ENCODE data around the gene MAPK1.
"Not testable (repeated sequence)": the region's sequence is repeated elsewhere in the genome, so short reads cannot be mapped to it uniquely, and the experiment has no call there.

Gene MAPK1

GRCh38 chr22:21790849-21791610 lies 76.4 kb downstream of the MAPK1 start:
- DNase-seq (ENCODE audit: low read depth, low spot score); H3K9me3 ChIP-seq (ENCODE audit: control insufficient read depth, insufficient read depth, low read length); H3K27me3 ChIP-seq (ENCODE audit: control insufficient read depth, insufficient read depth, low read length); H3K36me3 ChIP-seq (ENCODE audit: control insufficient read depth, insufficient read depth, low read length); H3K27ac ChIP-seq (ENCODE audit: low read length); H3K4me3 ChIP-seq (ENCODE audit: low read length); H3K4me1 ChIP-seq (ENCODE audit: control insufficient read depth, insufficient read depth, low read length): not testable (repeated sequence)
- no CpG with 5 or more reads among the region's 11 CpGs for WGBS (ENCODE audit: insufficient coverage, insufficient read length)

- DNase-seq (ENCODE audit: low read depth, low spot score): no peak
- Histone ChIP-seq H3K4me3 (ENCODE audit: low read length) (no peak overlapping the region), H3K36me3 (ENCODE audit: control insufficient read depth, insufficient read depth, low read length) (no peaks in the 10 kb centered on the region; the same call in 1 of the 2 replicates), H3K4me1 (ENCODE audit: control insufficient read depth, insufficient read depth, low read length) (no peaks in the 10 kb centered on the region), H3K27me3 (ENCODE audit: control insufficient read depth, insufficient read depth, low read length) (no peaks in the 10 kb centered on the region), H3K27ac (ENCODE audit: low read length) (no peak overlapping the region), H3K9me3 (ENCODE audit: control insufficient read depth, insufficient read depth, low read length) (no peaks in the 10 kb centered on the region)
Measured at GRCh38 chr22:21790359-21790758, 77.1 kb downstream of the MAPK1 start.

- no CpG with 5 or more reads among the region's 10 CpGs for whole genome bisulfite sequencing (ENCODE audit: insufficient coverage, insufficient read length)
- H3K9me3 ChIP-seq (ENCODE audit: control insufficient read depth, insufficient read depth, low read length); H3K36me3 ChIP-seq (ENCODE audit: control insufficient read depth, insufficient read depth, low read length): not testable (repeated sequence)
Measured at GRCh38 chr22:21787565-21787964, 79.9 kb downstream of the MAPK1 start.

GRCh38 chr22:21780259-21780658 lies 87.2 kb downstream of the MAPK1 start:
- Histone ChIP-seq H3K9me3 (ENCODE audit: control insufficient read depth, insufficient read depth, low read length) (no peaks in the 10 kb centered on the region), H3K4me1 (ENCODE audit: control insufficient read depth, insufficient read depth, low read length) (no peaks in the 10 kb centered on the region; the same call in 1 of the 2 replicates), H3K4me3 (ENCODE audit: low read length) (no peak overlapping the region), H3K27ac (ENCODE audit: low read length) (no peak overlapping the region), H3K36me3 (ENCODE audit: control insufficient read depth, insufficient read depth, low read length) (peaks cover 4% of the 10 kb centered on the region; the same call in 1 of the 2 replicates), H3K27me3 (ENCODE audit: control insufficient read depth, insufficient read depth, low read length) (no peaks in the 10 kb centered on the region)
- DNase-seq (ENCODE audit: low read depth, low spot score): no peak
- WGBS (ENCODE audit: insufficient coverage, insufficient read length): no CpG with 5 or more reads among the region's 2 CpGs

More at GRCh38 chr22:21787565-21787964, 79.9 kb downstream of the MAPK1 start:
- H3K27ac ChIP-seq (ENCODE audit: low read length); H3K4me1 ChIP-seq (ENCODE audit: control insufficient read depth, insufficient read depth, low read length); H3K4me3 ChIP-seq (ENCODE audit: low read length); H3K27me3 ChIP-seq (ENCODE audit: control insufficient read depth, insufficient read depth, low read length); DNase-seq (ENCODE audit: low read depth, low spot score): not testable (repeated sequence)

- Histone ChIP-seq H3K4me1 (ENCODE audit: control insufficient read depth, insufficient read depth, low read length) (no peaks in the 10 kb centered on the region; the same call in 1 of the 2 replicates), H3K9me3 (ENCODE audit: control insufficient read depth, insufficient read depth, low read length) (no peaks in the 10 kb centered on the region), H3K27me3 (ENCODE audit: control insufficient read depth, insufficient read depth, low read length) (no peaks in the 10 kb centered on the region), H3K36me3 (ENCODE audit: control insufficient read depth, insufficient read depth, low read length) (peaks cover 4% of the 10 kb centered on the region; the same call in 1 of the 2 replicates), H3K4me3 (ENCODE audit: low read length) (no peak overlapping the region), H3K27ac (ENCODE audit: low read length) (no peak overlapping the region)
- WGBS (ENCODE audit: insufficient coverage, insufficient read length): no CpG with 5 or more reads among the region's 2 CpGs
- no peak for DNase-seq (ENCODE audit: low read depth, low spot score)
Measured at GRCh38 chr22:21779444-21779843, 88.0 kb downstream of the MAPK1 start.

- no CpG with 5 or more reads among the region's 4 CpGs for WGBS (ENCODE audit: insufficient coverage, insufficient read length)
- no peaks in the 10 kb centered on the region for H3K27me3 ChIP-seq (ENCODE audit: control insufficient read depth, insufficient read depth, low read length)
- H3K4me1 ChIP-seq (ENCODE audit: control insufficient read depth, insufficient read depth, low read length): no peaks in the 10 kb centered on the region; the same call in 1 of the 2 replicates
- no peak overlapping the region for H3K4me3 ChIP-seq (ENCODE audit: low read length)
- peaks cover 4% of the 10 kb centered on the region; the same call in 1 of the 2 replicates for H3K36me3 ChIP-seq (ENCODE audit: control insufficient read depth, insufficient read depth, low read length)
- H3K27ac ChIP-seq (ENCODE audit: low read length): no peak overlapping the region
- no peak for DNase-seq (ENCODE audit: low read depth, low spot score)
- no peaks in the 10 kb centered on the region for H3K9me3 ChIP-seq (ENCODE audit: control insufficient read depth, insufficient read depth, low read length)
Measured at GRCh38 chr22:21778705-21779363, 88.6 kb downstream of the MAPK1 start.

- no peak for DNase-seq (ENCODE audit: low read depth, low spot score)
- H3K27me3 ChIP-seq (ENCODE audit: control insufficient read depth, insufficient read depth, low read length): no peaks in the 10 kb centered on the region
- no peak overlapping the region for H3K27ac ChIP-seq (ENCODE audit: low read length)
- H3K4me1 ChIP-seq (ENCODE audit: control insufficient read depth, insufficient read depth, low read length): no peaks in the 10 kb centered on the region
- no peak overlapping the region for H3K4me3 ChIP-seq (ENCODE audit: low read length)
- WGBS (ENCODE audit: insufficient coverage, insufficient read length): no CpG with 5 or more reads among the region's 4 CpGs
- peaks cover 13% of the 10 kb centered on the region; the same call in 1 of the 2 replicates for H3K36me3 ChIP-seq (ENCODE audit: control insufficient read depth, insufficient read depth, low read length)
- no peaks in the 10 kb centered on the region for H3K9me3 ChIP-seq (ENCODE audit: control insufficient read depth, insufficient read depth, low read length)
Measured at GRCh38 chr22:21771631-21771976, 95.8 kb downstream of the MAPK1 start.

GRCh38 chr22:21768435-21768834 lies 99.0 kb downstream of the MAPK1 start:
- Histone ChIP-seq H3K9me3 (ENCODE audit: control insufficient read depth, insufficient read depth, low read length) (no peaks in the 10 kb centered on the region), H3K27ac (ENCODE audit: low read length) (no peak overlapping the region), H3K4me3 (ENCODE audit: low read length) (no peak overlapping the region), H3K27me3 (ENCODE audit: control insufficient read depth, insufficient read depth, low read length) (no peaks in the 10 kb centered on the region), H3K4me1 (ENCODE audit: control insufficient read depth, insufficient read depth, low read length) (no peaks in the 10 kb centered on the region), H3K36me3 (ENCODE audit: control insufficient read depth, insufficient read depth, low read length) (peaks cover 26% of the 10 kb centered on the region; the same call in 1 of the 2 replicates)
- WGBS (ENCODE audit: insufficient coverage, insufficient read length): no CpG with 5 or more reads among the region's 1 CpG
- DNase-seq (ENCODE audit: low read depth, low spot score): no peak

- no peaks in the 10 kb centered on the region for H3K4me1 ChIP-seq (ENCODE audit: control insufficient read depth, insufficient read depth, low read length)
- no peak for DNase-seq (ENCODE audit: low read depth, low spot score)
- H3K36me3 ChIP-seq (ENCODE audit: control insufficient read depth, insufficient read depth, low read length): peaks cover 19% of the 10 kb centered on the region; the same call in 1 of the 2 replicates
- H3K4me3 ChIP-seq (ENCODE audit: low read length): no peak overlapping the region
- H3K27me3 ChIP-seq (ENCODE audit: control insufficient read depth, insufficient read depth, low read length): no peaks in the 10 kb centered on the region
- no peaks in the 10 kb centered on the region for H3K9me3 ChIP-seq (ENCODE audit: control insufficient read depth, insufficient read depth, low read length)
- WGBS (ENCODE audit: insufficient coverage, insufficient read length): no CpG with 5 or more reads among the region's 15 CpGs
- H3K27ac ChIP-seq (ENCODE audit: low read length): no peak overlapping the region
Measured at GRCh38 chr22:21766691-21767462, 100.6 kb downstream of the MAPK1 start.

GRCh38 chr22:21765909-21766529 lies 101.4 kb downstream of the MAPK1 start:
- Histone ChIP-seq H3K4me1 (ENCODE audit: control insufficient read depth, insufficient read depth, low read length) (no peaks in the 10 kb centered on the region), H3K27ac (ENCODE audit: low read length) (no peak overlapping the region), H3K36me3 (ENCODE audit: control insufficient read depth, insufficient read depth, low read length) (peaks cover 15% of the 10 kb centered on the region; the same call in 1 of the 2 replicates), H3K4me3 (ENCODE audit: low read length) (no peak overlapping the region), H3K27me3 (ENCODE audit: control insufficient read depth, insufficient read depth, low read length) (no peaks in the 10 kb centered on the region), H3K9me3 (ENCODE audit: control insufficient read depth, insufficient read depth, low read length) (no peaks in the 10 kb centered on the region)
- DNase-seq (ENCODE audit: low read depth, low spot score): no peak
- WGBS (ENCODE audit: insufficient coverage, insufficient read length): no CpG with 5 or more reads among the region's 11 CpGs
